ENCODE data around the gene SEPTIN1.

Gene SEPTIN1

DNA sequence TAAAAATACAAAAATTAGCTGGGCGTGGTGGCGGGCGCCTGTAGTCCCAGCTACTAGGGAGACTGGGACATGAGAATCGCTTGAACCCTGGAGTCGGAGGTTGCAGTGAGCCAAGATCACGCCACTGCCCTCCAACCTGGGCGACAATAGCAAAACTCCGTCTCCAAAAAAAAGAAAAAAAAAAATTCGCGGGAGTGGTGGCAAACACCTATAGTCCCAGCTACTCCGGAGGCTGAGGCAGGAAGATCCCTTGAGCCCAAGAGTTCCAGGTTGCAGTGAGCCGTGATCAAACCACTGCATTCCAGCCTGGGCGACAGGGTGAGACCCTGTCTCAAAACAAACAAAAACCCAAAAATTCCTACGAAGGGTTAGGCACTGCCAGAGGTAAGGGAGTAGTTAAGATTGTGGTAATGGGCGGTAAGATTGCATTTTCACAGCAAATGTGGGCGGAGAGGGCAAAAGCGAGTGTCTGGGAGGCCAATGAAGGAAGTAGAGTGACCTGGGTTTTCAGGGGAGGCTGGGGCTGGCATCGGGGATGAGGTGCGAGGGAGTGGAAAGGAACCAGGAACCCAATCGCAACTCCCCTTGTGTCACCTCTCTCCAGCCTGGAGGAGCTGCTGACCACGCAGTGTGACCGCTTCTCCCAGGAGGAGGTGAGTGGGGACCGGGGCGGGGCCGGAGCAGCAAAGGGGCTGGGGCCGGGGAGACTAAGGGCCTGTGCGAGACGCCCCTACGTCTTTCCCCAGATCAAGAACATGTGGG is 5.1 kb downstream of the SEPTIN1 start:
- DNase-seq (ENCODE audit: low spot score), result no peak
- no peak for FAIRE-seq

DNA sequence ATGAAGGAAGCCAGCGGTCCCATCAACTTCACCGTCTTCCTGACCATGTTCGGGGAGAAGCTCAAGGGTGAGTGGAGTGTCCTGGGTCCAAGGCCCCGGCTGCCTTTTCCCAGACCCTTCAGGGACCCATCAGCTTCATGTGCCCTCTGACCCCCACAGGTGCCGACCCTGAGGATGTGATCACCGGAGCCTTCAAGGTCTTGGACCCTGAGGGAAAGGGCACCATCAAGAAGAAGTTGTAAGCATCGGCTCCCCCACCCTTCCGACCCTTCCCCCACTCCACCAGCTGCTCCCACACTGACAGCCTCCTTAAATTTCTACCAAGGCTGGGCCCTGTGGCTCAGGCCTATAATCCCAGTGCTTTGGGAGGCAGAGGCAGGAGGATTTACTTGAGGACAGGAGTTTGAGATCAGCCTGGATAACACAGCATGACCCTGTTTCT is 5.9 kb downstream of the SEPTIN1 start:
- DNase-seq (ENCODE audit: low spot score) (no peak), FAIRE-seq (no peak)

DNA sequence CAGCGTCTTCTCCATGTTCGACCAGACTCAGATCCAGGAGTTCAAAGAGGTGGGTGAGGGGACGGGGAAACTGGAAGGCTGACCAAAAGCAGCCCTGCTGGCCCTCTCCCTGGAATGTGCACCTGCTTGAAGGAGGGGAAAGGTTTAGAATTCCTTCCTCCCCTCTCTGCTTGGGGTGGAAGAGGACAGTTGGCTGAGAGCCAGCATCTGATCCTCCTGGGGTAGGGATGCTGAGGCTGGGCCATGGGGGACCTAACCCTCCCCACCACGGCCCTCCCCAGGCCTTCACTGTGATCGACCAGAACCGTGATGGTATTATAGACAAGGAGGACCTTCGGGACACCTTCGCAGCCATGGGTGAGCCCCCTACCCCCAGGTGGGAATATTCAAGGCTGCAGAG is 6.5 kb downstream of the SEPTIN1 start:
- DNase-seq (ENCODE audit: low spot score) (no peak), FAIRE-seq (no peak)

DNA sequence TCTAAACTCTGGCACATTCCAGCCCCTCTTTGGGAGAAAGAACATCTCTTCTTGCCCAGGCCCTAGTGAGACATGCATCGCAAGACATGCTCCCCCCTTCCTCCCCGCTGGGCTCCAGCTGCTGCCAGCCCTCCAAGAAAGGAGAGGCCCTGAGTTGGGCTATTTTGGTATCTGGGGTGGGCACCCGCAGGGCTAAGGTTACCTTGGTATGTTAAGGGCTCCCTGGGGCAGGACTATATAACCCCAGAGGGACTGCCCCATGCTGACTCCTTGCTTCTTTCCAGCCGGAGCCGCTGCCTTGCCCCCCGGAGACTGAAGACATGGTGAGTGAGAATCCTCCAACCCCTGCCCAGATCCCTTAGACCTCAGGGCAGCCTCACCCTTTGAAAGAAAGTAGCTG is 7.8 kb downstream of the SEPTIN1 start, which contains the start of gene MYL11:
Gene MYL11 (plus strand): TSS at position 265 of the 400 bp plus-strand sequence. CDS start 56 bp downstream, at position 321.
- DNase-seq (ENCODE audit: low spot score) (no peak), FAIRE-seq (no peak)

DNA sequence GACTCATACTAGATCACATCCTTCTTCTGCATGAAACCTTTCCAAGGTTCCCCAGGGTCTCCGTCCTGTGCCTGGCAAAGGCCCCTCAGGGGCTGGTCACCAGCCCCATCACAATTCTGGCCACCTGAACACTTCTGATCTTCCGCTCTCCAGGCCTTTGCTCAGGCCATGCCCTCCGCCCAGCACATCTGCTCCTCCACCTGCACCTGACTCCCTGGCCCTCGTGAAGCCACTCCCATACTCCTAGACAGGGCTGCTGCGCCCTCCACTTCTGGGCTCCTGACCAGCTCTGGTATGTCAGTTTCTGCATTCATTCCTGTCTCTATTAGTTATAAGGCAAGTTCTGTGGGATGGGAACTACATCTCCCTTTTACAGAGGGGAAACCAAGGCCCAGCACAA is 9.6 kb downstream of the SEPTIN1 start:
- no peak for FAIRE-seq
- DNase-seq (ENCODE audit: low spot score), result no peak

DNA sequence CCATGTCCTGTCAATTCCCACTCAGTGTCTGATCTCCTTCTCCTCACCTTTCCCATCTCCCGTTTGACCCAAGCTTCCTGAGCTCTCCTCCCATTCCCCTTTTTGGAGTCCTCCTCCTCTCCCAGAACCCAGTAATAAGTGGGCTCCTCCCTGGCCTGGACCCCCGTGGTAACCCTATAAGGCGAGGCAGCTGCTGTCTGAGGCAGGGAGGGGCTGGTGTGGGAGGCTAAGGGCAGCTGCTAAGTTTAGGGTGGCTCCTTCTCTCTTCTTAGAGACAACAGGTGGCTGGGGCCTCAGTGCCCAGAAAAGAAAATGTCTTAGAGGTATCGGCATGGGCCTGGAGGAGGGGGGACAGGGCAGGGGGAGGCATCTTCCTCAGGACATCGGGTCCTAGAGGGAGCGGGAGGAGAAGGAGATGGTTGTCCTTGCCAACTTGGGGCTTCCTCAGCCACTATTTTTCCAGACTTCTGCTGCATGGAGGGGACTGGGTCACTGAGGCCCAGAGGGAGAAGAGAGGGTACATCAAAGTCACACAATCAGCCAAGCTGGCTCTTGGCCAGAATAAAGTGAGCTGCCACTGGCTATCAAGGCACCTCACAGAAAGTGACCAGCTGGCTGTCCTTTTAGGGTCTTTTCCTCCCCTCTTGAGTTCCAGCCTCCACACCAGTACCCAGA is 10.2 kb downstream of the SEPTIN1 start:
- FAIRE-seq, result no peak
- DNase-seq (ENCODE audit: low spot score), result no peak

DNA sequence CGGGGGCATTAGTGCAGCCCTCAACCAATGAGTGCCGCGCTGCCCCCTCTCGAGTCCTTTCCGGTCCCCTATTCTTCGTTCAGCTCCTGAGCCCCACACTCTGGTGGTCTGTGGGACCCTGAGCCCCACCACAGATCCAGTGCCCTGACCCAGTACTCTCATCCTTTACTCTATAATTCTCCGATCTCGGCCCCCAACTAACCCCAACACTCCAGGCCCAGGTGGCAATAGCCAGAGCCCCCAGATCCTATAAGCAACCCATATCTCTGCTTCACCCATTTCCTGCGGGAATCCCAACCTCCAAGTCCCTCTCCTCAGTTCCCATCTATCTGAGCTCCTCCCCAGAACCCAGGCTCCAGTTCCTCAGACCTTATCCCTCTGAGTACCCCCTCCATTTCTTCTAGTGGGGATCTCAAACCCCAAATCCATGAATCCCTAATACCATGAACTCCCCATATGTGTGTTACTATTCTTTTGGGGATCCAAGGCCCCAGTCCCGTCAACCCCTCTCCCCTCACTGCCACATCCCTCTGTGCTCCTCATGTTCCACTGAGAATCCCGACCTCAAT is 11.0 kb downstream of the SEPTIN1 start:
- DNase-seq (ENCODE audit: low spot score), result no peak
- FAIRE-seq, result no peak

DNA sequence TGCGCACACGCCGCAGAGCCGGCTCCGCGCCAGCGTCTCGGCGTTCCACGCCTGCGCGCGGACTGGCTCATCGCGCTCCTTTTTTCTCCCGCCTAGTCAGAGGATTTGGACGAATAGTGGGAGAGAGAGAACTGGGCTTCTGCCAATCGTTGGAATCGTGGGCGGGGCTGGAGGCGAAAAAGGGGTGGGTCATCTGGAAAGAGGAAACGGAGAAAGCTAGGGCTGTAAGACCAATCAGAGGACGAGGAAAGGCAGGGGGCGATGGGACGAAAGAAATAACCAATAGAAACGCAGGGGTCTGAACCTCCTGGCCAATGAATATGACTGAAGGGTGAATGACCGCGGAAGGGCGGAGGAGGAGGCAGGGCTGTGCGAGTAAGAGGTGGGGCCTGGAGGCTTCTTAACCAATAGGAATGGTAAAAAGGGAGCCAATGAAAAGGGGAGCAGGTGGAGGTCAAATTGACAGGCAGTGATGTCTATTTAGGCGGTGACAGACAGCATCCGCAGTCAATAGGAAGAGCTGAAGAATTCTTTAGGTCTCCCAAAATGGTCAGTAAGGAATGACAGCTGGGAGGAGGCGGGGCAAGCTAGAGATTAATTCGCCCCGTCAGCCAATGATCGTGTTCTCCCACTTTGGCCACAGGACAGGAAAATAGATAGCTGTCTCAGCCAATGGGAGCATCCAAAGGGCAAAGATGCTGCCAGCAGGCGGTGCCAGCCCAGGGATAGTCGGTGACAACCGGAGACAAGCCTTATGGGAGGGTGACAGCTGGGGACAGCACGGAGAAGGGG is 11.7 kb downstream of the SEPTIN1 start, which contains the start of gene TBC1D10B:
Gene TBC1D10B (minus strand): TSS at position 39 of the 792 bp plus-strand sequence. CDS start 311 bp downstream, outside the sequence.
- FAIRE-seq, result no peak

DNA sequence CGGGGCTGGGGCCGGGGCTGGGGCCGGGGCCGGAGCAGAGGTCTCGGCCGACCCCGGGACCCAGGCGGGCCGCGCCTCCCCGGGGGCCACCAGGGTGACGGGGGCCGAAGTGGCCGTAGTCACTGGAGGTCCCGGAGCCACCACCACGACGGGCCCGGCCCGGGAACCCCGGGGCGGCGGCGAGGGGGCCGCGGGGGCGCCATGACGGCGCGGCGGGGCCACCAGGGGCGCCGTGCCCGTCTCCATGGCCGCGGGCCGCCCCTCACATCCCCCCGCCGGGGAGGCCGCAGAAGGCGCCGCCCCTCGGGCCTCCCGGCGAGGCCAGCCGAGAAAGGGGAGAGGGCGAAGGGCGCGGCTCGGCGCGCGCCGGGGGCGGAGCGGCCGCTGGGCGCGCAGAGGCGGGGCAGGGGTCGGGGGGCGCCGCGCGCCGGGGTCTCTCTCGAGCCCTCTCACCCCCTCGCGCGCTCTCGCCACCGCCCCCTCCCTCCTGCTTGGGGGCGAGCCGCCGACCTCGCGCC is 12.4 kb downstream of the SEPTIN1 start:
- FAIRE-seq (no peak), DNase-seq (ENCODE audit: low spot score) (no peak)

More for the DNA sequence above, 11.7 kb downstream of the SEPTIN1 start, which contains the start of gene TBC1D10B:
- peak; percentile 94 for DNase-seq (ENCODE audit: low spot score)

DNA sequence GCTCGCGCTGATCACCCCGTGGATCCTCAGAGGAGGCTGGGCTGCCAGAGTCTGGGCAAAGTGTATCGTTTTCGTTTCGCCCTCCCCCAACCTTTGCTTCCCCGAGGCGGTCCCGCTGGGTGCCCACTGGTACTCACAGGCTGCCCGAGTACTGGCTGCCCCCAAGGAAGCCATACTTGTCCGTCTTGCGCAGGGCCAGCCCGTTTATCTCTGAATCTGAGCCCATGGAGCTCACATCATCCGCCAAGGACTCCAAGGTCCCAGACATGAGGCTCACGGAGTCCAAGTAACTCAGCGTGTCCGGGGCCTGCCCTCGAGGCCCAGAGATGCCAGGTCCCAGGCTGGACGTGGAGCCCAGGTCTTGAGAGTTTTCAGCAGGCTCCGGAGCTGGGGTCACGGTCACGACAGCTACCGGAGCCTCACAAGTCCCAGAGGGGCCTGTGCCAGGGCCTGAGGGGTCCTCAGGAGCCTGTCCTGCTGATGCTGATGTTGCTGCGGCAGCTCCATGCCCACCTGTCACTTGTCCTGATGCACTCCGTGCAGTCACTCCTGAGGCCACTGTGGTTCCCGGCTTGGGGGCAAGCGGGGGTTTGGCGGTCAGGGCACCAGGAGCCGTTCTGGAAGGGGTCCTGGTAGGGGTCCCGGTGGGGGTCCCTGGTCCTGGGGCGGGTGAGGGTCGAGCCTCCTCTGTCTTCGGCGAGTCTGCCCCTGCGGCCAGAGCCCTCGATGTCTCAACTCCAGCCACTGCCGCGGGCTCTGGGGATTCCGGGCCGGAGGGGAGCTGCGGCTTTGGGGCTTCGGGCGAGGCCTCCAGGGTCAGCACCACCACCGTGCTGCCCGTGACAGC is 13.0 kb downstream of the SEPTIN1 start:
- DNase-seq (ENCODE audit: low spot score), result no peak
- no peak for FAIRE-seq

DNA sequence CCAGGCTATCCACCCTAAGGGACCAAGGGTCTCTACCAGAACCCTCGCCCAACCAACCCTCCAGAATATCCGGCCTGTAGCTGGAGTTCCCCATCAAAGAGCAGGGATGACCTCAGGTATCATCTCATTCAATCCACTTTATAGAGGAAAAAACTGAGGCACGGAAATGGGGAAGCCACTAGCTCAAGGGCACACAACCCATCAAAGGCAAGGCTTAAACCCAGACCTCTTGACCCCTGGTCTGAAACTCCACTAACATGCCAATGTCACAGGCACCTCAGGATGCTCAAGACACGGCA is 13.6 kb downstream of the SEPTIN1 start:
- DNase-seq (ENCODE audit: low spot score) (no peak), FAIRE-seq (no peak)

DNA sequence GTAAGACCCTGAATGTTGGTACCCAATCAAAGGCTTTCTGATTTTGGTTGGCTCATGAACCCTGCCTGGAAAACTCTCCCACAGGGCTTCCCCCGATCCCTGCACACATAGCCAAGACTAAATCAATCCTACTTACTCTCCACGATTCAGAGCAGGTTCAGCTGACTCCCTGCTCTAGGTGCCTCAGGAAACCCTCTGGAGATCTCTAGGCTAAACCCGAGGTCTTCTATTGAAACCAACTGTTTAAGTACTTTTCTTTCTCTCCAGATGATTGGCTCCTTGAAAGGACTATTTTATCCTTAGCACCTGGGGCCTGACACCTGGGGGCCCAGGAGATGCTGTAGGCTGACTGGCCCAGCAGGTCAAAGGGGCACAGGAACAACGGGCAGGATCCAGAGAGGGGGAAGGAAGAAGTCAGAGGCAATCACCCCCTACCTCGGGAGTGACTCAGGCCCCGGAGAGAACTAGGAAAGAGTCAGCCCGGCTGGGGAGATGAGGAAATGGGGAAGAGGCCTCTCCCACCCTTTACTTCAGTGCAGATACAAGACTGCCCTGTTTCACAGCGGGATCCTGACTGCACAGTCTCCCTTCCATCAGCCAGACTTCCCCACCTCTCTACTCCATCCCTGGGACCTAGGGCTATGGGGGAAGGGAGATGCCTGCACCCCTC is 14.1 kb downstream of the SEPTIN1 start:
- DNase-seq (ENCODE audit: low spot score) (no peak), FAIRE-seq (no peak)

DNA sequence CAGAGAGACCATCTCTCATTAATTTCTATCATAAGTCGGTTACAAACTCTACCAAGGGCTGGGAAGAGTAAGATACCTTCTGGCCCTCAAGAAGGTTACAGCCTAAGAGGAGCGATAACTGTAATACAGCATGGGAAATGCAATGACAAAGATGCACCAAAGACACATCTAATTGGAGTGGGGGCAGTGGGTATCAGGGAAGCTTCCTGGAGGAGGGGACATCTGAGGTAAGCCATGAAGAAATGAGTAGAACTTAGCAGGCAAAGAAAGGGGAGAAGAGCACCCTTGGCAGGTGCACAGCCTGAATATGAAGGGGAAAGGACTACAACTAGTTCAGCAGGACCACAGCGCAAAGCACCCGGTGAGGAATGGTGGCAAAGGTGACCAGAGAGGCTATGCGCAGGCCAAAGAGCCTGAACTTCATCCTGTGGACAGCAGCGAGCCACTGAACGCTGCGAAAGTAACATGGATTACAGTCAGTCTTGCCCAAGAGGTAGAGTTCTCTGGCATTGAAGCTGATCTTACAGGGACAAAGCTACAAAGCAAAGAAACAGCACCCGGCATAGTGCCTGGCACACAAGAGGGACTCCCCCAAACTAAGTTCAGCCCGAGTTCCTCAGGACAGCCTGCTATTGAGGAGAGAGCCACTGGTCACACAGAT is 14.9 kb downstream of the SEPTIN1 start:
- no peak for DNase-seq (ENCODE audit: low spot score)
- no peak for FAIRE-seq

DNA sequence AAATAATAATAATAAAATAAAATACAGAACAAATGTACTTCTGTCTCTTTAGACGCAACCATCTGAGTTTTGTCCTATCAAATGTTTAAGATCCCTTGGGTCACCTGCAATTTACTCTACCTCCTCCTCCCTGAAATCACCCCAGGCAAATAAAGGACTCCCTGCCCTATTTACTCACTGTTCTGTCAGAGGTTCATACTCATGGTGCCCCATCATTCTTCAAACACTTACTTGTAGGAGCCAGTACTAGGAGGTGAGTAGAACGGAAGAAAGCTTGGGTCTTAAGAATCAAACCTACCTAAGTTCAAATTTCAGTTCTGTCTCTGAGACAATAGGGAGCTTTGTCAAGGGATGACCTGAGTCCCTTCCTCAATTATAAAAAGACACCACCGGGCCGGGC is 15.8 kb downstream of the SEPTIN1 start:
- FAIRE-seq (no peak), DNase-seq (ENCODE audit: low spot score) (no peak)

DNA sequence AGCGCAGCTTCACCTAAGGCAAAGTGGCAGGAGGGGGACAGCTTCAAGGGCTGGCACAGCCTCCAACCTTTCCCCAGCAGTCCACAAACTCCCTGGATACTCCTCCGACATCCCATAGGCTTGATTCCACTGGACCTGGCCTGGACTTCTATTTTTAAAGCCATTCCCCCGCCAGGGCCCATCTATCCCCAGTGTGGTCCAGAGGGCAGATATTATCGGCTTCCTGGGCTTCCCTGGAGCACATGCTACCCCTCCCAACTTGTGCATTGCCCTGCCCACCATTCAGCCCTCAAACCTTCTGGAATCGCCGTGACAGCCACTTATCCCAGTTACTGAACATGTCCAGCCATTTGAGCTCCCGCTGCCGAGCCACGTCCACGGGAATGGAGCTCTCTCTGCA is 17.2 kb downstream of the SEPTIN1 start:
- no peak for DNase-seq (ENCODE audit: low spot score)

DNA sequence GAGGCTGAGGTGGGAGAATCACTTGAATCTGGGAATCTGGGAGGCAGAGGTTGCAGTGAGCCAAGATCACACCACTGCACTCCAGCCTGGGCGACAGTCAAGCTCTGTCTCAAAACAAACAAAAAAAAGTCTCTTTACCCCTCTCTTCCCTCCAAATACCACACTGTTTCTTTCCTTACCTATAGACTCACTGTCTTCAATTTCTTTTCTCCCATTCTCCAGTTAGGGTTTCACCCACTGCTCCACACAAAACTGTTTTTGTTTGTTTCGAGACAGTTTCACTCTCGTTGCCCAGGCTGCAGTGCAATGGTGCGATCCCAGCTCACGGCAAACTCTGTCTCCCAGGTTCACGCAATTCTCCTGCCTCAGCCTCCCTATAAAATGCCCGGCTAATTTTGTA is 21.2 kb downstream of the SEPTIN1 start:
- no peak for DNase-seq (ENCODE audit: low spot score)
- FAIRE-seq, result no peak

More for the DNA sequence above, 17.2 kb downstream of the SEPTIN1 start:
- no peak for FAIRE-seq

DNA sequence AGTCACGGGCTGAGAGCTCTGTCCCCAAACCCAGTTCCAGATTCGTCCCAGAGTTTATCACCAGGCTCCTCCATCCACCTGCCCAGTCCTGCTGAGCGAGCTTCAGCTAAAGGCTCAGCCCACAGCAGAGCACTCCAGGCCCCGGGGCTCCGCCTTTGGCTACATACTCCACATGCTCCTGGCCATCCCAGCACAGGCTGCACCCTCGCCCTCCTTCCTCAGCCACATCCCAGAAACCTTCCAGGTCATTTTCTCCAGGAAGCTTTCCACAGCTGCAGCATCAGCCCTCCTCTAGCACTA is 22.5 kb downstream of the SEPTIN1 start:
- DNase-seq (ENCODE audit: low spot score) (no peak), FAIRE-seq (no peak)

DNA sequence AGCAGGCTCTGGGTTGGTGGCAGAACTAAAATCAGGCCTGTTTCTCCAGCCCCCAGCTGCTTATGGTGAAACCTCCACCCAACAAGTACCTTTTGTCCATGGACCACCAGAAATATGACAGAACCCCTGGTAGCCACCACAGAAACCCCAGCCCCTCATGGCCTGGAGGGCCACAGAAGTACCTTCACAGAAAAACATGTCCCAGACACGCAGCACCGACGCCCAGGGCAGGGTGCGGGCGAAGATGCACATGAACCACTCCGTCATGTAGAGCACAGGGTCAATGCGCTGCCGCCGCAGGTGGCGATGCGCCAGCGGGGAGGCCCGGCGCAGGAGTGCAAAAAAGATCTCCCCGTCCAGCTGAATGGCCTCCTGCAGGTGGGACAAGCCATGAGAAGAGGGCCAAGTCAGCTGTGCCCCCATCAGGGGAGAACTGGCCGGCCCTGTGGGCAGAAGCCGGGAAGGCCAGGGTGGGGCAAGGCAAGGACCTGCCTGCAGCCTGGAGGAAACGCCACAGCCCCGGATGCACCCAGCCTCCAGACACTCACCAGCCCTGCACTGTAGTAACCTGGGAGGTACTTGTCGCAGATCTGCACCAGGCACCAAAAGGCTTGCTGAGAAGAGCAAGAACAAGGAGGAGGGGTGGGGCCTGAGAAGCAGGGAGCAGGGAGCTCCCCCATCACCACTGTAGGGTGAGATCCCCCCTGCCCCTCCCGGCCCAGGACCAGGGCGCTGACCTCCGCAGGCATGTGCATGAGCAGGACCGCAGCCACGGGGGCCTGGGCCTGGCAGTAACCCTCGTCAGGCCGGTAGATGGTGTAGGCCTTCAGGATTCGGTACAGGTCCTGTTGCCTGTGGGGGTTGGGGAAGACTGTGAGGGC is 23.1 kb downstream of the SEPTIN1 start:
- DNase-seq (ENCODE audit: low spot score) (no peak), FAIRE-seq (no peak)

DNA sequence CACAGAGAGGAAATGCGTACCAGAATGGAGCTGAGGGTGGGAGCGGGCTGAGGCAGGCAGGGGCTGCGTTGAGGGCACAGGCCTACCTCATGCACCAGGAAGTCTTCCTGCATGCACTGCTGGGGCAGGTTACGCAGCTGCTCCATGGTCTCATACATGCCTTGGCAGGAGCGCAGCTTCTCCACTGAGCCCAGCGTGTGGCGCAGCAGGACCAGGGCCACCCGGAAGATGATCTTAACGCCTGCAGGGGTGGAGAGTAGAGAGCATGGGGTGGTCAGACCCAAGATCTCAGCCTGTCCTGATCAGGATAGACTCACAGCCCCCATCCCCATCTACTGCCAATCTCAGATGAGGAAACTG is 23.8 kb downstream of the SEPTIN1 start:
- FAIRE-seq, result no peak

More for the DNA sequence above, 23.8 kb downstream of the SEPTIN1 start:
- no peak for DNase-seq (ENCODE audit: low spot score)
